Nephron progenitor cell (in vitro differentiated cells): ENCODE results near the gene PGM2.

Experiments
- DNase-seq: peaks from one replicate; pipeline ENCODE4 v3.0.0; 2021
- H3K27ac Mint-ChIP-seq: 2 replicates; pipeline ENCODE4 v1.8.0; 2021; ENCODE audit warnings: mild to moderate bottlenecking, moderate library complexity, mixed read lengths
- H3K27me3 Mint-ChIP-seq: 2 replicates; pipeline ENCODE4 v1.8.0; 2021; ENCODE audit warnings: mild to moderate bottlenecking, low read depth, mixed read lengths; ENCODE audit not compliant: poor library complexity
- H3K36me3 Mint-ChIP-seq: 2 replicates; pipeline ENCODE4 v1.8.0; 2021; ENCODE audit warnings: low read depth, mixed read lengths
- H3K4me1 Mint-ChIP-seq: 2 replicates; pipeline ENCODE4 v1.8.0; 2021; ENCODE audit warnings: mixed read lengths
- H3K4me3 Mint-ChIP-seq: 2 replicates; pipeline ENCODE4 v1.8.0; 2021; ENCODE audit warnings: mild to moderate bottlenecking, moderate library complexity, mixed read lengths
- H3K9me3 Mint-ChIP-seq: 2 replicates; pipeline ENCODE4 v1.8.0; 2021; ENCODE audit warnings: mild to moderate bottlenecking, moderate library complexity, mixed read lengths
- CTCF ChIP-seq: fragments of 200-600 bp; sonication (generic); IDR thresholded peaks from 2 replicates; pipeline ENCODE4 v1.5.0; 2021; ENCODE audit warnings: antibody characterized with exemption

PGM2 gene

GRCh38 chr4:37882665-37883296, 56.3 kb downstream of the PGM2 start:
- no peak overlapping the region for H3K4me3 Mint-ChIP-seq
- H3K4me1 Mint-ChIP-seq: no peaks in the 10 kb centered on the region
- no peaks in the 10 kb centered on the region for H3K9me3 Mint-ChIP-seq
- no peaks in the 10 kb centered on the region for H3K36me3 Mint-ChIP-seq
- DNase-seq: no peak
- H3K27ac Mint-ChIP-seq: no peak overlapping the region
- TF ChIP-seq CTCF: no peak
- peaks cover 55% of the 10 kb centered on the region for H3K27me3 Mint-ChIP-seq

- Mint-ChIP-seq H3K4me3 (no peak overlapping the region), H3K9me3 (no peaks in the 10 kb centered on the region), H3K36me3 (no peaks in the 10 kb centered on the region), H3K4me1 (peaks cover 2% of the 10 kb centered on the region), H3K27ac (no peak overlapping the region), H3K27me3 (peaks cover 74% of the 10 kb centered on the region)
- no peak for TF ChIP-seq CTCF
- no peak for DNase-seq
Measured at GRCh38 chr4:37884855-37885487, 58.5 kb downstream of the PGM2 start.

- no peak overlapping the region for H3K27ac Mint-ChIP-seq
- H3K4me3 Mint-ChIP-seq: no peak overlapping the region
- H3K27me3 Mint-ChIP-seq: peaks cover 79% of the 10 kb centered on the region
- H3K9me3 Mint-ChIP-seq: no peaks in the 10 kb centered on the region
- TF ChIP-seq CTCF: no peak
- H3K36me3 Mint-ChIP-seq: no peaks in the 10 kb centered on the region
- peaks cover 6% of the 10 kb centered on the region for H3K4me1 Mint-ChIP-seq
- DNase-seq: no peak
Measured at GRCh38 chr4:37885496-37885895, 59.0 kb downstream of the PGM2 start.

- DNase-seq: peak; percentile 26
- Mint-ChIP-seq H3K4me1 (peaks cover 6% of the 10 kb centered on the region), H3K4me3 (peak overlapping the region; percentile 78), H3K9me3 (no peaks in the 10 kb centered on the region), H3K27ac (no peak overlapping the region), H3K36me3 (no peaks in the 10 kb centered on the region), H3K27me3 (peaks cover 95% of the 10 kb centered on the region)
- no peak for TF ChIP-seq CTCF
Measured at GRCh38 chr4:37889849-37890800, 63.6 kb downstream of the PGM2 start.

- peak within 1 kb of the TSS; percentile 78 for H3K4me3 Mint-ChIP-seq
- TF ChIP-seq CTCF: no peak
- no peaks in the 10 kb centered on the region for H3K9me3 Mint-ChIP-seq
- peaks cover 6% of the 10 kb centered on the region for H3K4me1 Mint-ChIP-seq
- peaks cover 95% of the 10 kb centered on the region for H3K27me3 Mint-ChIP-seq
- no peaks in the 10 kb centered on the region for H3K36me3 Mint-ChIP-seq
- H3K27ac Mint-ChIP-seq: no peak within 1 kb of the TSS
- DNase-seq: peak; percentile 54
Measured at GRCh38 chr4:37890801-37891259, 64.3 kb downstream of the PGM2 start, which contains the start of gene TBC1D1. TSS of gene TBC1D1 (plus strand) at chr4:37891084. CDS start at chr4:37902096, 11,012 bp downstream.
